AG08396 (cell line): ENCODE results near the gene TMEM89.

Experiments
- DNase-seq: peaks from one replicate; pipeline ENCODE4 v3.0.0; 2012; ENCODE audit warnings: low spot score, mixed read lengths

TMEM89 gene

DNA sequence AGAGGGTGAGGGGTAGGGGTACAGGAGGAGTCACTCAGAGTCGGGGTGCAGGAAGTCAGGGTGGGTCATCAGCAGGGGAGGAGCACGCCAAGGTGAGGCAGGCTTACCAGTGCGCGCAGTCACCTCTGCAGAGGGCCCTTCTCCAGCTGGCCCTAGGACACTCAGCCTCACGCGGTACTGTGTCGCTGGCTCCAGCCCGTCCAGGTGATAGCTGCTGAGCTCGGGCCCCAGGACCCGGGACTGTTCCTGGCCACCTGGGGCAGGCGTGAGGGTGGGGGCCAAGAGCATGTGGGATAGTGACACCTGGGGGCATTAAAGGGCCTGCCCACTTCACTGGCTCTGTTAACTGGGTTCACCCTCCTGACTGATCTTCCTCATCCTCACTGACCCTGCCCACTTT is 33.9 kb downstream of the TMEM89 start:
- DNase-seq, result no peak

GRCh38 chr3:48585411-48585810 is 36.2 kb downstream of the TMEM89 start:
- no peak for DNase-seq

DNA sequence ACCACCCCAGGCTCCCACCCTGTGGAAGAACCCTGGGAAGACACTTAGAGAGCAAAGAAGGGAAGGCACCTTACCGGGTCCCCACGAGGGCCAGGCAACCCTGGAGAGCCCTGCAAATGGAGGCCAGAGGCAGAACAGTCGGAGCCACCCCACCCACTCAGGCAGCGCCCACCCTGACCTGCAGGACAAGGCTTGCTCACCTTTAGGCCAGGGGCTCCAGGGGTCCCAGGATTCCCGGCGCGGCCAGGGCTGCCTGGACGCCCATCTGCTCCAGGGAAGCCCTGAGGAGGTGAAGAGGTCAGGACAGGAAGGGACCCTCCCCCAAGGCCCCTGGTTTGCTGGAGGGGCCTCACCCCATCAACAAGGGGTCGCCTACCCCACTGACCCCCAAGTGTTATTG is 36.7 kb downstream of the TMEM89 start:
- no peak for DNase-seq

- DNase-seq, result no peak
These were observed 39.7 kb downstream of the TMEM89 start for GRCh38 chr3:48581621-48582481.

DNA sequence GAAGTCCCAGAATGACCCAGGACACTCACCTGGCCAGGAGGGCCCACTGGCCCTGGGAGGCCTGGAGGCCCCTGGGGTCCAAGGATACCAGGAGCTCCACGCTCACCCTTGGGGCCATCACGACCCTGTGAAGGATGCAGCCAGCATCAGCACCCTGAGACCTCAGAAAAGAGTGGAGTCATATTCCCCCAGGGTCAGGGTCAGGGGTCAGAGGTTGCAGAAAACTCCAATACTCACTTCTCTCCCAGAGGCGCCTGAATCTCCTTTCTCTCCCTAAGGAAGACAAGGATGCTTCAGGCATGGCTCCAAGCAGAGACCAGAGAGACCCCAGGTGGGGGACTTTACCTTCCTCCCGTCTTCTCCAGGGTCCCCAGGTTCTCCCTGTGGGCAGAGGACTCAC is 44.9 kb downstream of the TMEM89 start:
- no peak for DNase-seq

DNA sequence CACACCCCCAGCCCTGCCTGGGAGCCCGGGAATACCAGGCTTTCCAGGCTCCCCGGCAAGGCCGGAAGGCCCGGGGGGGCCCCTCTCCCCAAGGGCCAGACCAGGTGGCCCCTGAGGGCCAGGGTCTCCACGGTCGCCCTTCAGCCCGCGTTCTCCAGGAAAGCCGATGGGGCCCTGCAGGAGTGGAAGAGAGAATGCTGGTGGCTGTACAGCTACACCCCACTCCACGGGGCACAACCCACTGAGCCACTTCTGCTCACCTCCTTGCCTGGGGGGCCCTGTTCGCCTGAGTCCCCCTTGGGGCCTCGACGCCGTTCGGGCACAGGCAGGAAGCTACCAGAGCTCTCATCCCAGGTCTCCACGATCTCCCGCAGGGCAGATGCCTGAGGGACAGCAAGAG is 46.2 kb downstream of the TMEM89 start:
- DNase-seq, result no peak

GRCh38 chr3:48573973-48574585 is 47.5 kb downstream of the TMEM89 start:
- no peak for DNase-seq

DNA sequence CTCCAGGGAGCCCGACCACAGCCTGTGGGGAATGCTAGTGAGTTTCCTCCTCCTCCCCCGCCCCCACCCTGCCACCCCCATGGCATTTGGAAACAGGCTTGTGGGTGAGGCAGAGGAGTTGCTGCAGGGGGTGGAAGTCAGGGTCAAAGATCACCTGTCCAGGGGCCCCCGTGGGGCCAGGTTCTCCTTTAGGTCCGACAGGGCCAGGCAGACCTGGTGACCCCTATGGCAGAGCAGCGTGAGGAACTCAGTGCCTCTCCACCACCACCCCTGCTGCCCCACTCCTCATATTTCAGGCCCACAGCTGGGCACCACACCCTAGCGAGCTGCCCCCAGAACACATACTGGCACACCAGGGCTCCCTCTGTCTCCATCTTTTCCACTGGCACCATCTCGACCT is 49.1 kb downstream of the TMEM89 start:
- DNase-seq, result no peak

- no peak for DNase-seq
These were observed 49.6 kb downstream of the TMEM89 start for GRCh38 chr3:48571938-48572337.
